ENCODE results near the gene SLC25A43.

GRCh38 chrX:119398974-119399771 lies at the start of gene SLC25A43:
- TF ChIP-seq CTCF (conservative IDR thresholded peaks at IDR 0.05; ENCODE audit: low read length) (no peak), EZH2phosphoT487 (IDR thresholded peaks at IDR 0.05; ENCODE audit: borderline replicate concordance, low read depth, low read length) (no peak)

Measured in OCI-LY7 (cell line).